ENCODE data around the gene SLC25A3. TPM values are rescaled to one million over a fixed set of nuclear protein-coding genes. Genes with fewer than 3 reads are reported as not detected.
A peak's percentile ranks its signal among the peaks of the same experiment; 100 is the strongest.
"Not testable (repeated sequence)": the region's sequence is repeated elsewhere in the genome, so short reads cannot be mapped to it uniquely, and the experiment has no call there.

Gene SLC25A3
- total RNA-seq, 1 donor from 2014 or later: 677 TPM

DNA sequence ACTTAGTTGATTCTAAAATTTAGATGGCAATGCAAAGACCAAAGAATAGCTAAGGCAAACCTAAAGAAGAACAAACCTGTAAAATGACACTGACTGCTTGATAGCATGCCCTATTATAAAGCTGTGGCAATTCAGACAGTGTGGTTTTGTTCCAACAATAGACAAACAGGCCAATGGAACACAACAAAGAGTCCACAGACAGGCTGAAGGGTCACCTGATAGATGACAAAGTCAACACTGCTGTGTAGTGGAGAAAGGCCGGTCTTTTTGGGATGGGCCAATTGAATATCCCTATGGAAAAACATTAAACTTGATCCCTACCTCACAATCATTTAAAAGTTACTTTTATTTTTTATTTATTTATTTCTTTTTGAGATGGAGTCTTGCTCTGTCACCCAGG, 33.8 kb upstream of the SLC25A3 start:
- Mint-ChIP-seq H3K36me3 (no peaks in the 10 kb centered on the region), H3K9me3 (no peaks in the 10 kb centered on the region), H3K4me3 (no peak overlapping the region), H3K27me3 (no peaks in the 10 kb centered on the region), H3K27ac (no peak overlapping the region), H3K4me1 (ENCODE audit: unreplicated experiment) (no peaks in the 10 kb centered on the region)
- DNase-seq (ENCODE audit: extremely low spot score, unreplicated experiment): no peak
- TF ChIP-seq, protein P1, sequence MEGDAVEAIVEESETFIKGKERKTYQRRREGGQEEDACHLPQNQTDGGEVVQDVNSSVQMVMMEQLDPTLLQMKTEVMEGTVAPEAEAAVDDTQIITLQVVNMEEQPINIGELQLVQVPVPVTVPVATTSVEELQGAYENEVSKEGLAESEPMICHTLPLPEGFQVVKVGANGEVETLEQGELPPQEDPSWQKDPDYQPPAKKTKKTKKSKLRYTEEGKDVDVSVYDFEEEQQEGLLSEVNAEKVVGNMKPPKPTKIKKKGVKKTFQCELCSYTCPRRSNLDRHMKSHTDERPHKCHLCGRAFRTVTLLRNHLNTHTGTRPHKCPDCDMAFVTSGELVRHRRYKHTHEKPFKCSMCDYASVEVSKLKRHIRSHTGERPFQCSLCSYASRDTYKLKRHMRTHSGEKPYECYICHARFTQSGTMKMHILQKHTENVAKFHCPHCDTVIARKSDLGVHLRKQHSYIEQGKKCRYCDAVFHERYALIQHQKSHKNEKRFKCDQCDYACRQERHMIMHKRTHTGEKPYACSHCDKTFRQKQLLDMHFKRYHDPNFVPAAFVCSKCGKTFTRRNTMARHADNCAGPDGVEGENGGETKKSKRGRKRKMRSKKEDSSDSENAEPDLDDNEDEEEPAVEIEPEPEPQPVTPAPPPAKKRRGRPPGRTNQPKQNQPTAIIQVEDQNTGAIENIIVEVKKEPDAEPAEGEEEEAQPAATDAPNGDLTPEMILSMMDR (conservative IDR thresholded peaks at IDR 0.05): no peak

DNA sequence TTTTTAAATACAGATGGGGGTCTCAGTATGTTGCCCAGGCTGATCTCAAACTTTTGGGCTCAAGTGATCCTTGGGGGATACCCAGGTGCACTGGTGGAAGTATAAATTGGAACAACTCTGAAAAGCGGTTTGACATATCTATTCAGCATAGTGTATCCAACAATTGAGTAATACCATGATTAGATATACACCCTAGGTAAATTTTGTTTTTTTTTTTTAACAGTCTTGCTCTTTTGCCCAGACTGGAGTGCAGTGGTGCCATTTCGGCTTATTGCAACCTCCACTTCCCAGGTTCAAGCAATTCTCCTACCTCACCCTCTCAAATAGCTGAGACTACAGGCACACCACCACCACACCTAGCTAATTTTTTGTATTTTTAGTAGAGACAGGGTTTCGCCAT, 31.6 kb upstream of the SLC25A3 start:
- Mint-ChIP-seq H3K27ac (no peak overlapping the region), H3K36me3 (no peaks in the 10 kb centered on the region), H3K27me3 (peaks cover 2% of the 10 kb centered on the region), H3K9me3 (peaks cover 2% of the 10 kb centered on the region), H3K4me1 (ENCODE audit: unreplicated experiment) (peaks cover 3% of the 10 kb centered on the region), H3K4me3 (no peak overlapping the region)
- no peak for DNase-seq (ENCODE audit: extremely low spot score, unreplicated experiment)
- TF ChIP-seq, protein P1 (conservative IDR thresholded peaks at IDR 0.05): no peak

DNA sequence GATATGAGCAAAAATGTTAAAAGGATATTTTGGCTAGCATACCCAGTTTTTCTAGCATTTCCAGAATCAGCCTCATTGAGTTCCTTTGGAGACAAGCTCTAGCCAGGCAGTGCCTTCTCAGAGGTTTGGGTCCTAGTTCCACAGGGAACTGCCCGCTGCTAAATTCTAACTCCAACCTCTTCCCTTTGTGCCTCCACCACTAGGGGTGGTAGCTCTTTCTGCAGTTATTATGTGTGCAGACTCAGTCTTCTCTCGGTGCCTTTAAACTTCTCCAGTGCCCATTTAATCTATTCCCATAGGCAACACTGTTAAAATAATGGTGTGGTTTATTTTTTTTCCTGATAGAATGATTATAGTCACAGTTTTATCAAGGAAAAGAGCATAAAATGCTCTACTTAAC, 21.5 kb upstream of the SLC25A3 start:
- no peak for DNase-seq (ENCODE audit: extremely low spot score, unreplicated experiment)
- H3K36me3 Mint-ChIP-seq: no peaks in the 10 kb centered on the region
- peaks cover under 1% of the 10 kb centered on the region for H3K9me3 Mint-ChIP-seq
- no peak overlapping the region for H3K4me3 Mint-ChIP-seq
- H3K27ac Mint-ChIP-seq: no peak overlapping the region
- no peaks in the 10 kb centered on the region for H3K27me3 Mint-ChIP-seq
- TF ChIP-seq, protein P1 (conservative IDR thresholded peaks at IDR 0.05): peak; percentile 55
- peaks cover under 1% of the 10 kb centered on the region for H3K4me1 Mint-ChIP-seq (ENCODE audit: unreplicated experiment)

DNA sequence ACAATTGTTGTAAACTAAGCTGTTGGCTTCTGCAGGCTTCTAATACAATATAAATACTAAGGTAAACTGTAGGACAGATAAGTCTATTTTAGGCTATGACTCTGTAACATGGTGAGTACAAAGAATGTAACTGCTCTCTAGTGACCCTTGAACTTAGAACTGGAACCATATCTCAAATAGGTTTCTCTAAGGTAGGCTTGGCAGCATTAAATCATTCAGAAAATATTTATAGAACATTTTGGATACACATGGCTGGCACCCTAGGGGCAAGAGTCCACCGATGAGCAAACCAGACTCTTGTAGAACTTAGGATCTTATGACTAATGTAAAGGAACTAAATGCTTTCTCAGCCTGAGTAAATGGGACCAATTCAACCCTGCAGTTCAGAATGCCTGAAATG, 19.4 kb upstream of the SLC25A3 start:
- Mint-ChIP-seq H3K4me1 (ENCODE audit: unreplicated experiment) (no peaks in the 10 kb centered on the region), H3K27ac (peak overlapping the region; percentile 30), H3K9me3 (no peaks in the 10 kb centered on the region), H3K27me3 (no peaks in the 10 kb centered on the region), H3K36me3 (no peaks in the 10 kb centered on the region), H3K4me3 (no peak overlapping the region)
- no peak for DNase-seq (ENCODE audit: extremely low spot score, unreplicated experiment)
- TF ChIP-seq, protein P1 (conservative IDR thresholded peaks at IDR 0.05): no peak

DNA sequence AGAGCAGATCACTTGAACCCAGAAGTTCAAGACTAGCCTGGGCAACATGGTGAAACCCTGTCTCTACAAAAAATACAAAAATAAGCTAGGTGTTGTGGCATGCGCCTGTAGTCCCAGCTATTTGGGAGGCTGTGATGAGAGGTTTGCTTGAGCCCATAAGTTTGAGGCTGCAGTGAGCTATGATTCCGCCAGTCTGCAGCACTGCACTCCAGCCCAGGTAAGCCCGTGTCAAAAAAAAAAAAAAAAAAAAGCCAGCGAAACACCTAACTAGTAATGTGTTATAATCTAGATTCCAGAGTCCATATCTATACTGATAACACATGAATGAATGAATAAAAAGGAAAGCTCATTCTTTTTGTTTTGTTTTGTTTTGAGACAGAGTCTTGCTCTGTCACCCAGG, 18.5 kb upstream of the SLC25A3 start:
- DNase-seq (ENCODE audit: extremely low spot score, unreplicated experiment): no peak
- Mint-ChIP-seq H3K9me3 (no peaks in the 10 kb centered on the region), H3K4me3 (no peak overlapping the region), H3K27ac (no peak overlapping the region), H3K4me1 (ENCODE audit: unreplicated experiment) (no peaks in the 10 kb centered on the region), H3K36me3 (no peaks in the 10 kb centered on the region), H3K27me3 (no peaks in the 10 kb centered on the region)
- TF ChIP-seq, protein P1 (conservative IDR thresholded peaks at IDR 0.05): no peak

DNA sequence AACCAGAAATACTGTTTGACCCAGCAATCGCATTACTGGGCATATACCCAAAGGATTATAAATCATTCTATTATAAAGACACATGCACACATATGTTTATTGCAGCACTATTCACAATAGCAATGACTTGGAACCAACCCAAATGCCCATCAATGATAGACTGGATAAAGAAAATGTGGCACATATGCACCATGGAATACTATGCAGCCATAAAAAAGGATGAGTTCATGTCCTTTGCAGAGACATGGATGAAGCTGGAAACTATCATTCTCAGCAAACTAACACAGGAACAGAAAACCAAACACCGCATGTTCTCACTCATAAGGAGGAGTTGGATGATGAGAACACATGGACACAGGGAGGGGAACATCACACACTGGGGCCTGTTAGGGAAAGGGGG, 16.7 kb upstream of the SLC25A3 start:
- not testable (repeated sequence) for H3K4me3 Mint-ChIP-seq; H3K27ac Mint-ChIP-seq; H3K4me1 Mint-ChIP-seq (ENCODE audit: unreplicated experiment); H3K9me3 Mint-ChIP-seq; DNase-seq (ENCODE audit: extremely low spot score, unreplicated experiment); H3K27me3 Mint-ChIP-seq; H3K36me3 Mint-ChIP-seq
